ENCODE measurements around the gene MPZ.

MPZ gene

GRCh38 chr1:161309868-161310267 lies at the start of gene MPZ:
MPZ (minus strand) TSS chr1:161309968; CDS start chr1:161309905, 63 bp downstream.
- Histone ChIP-seq H3K27me3 (replicated peaks) (no peaks in the 10 kb centered on the region), H3K4me3 (ENCODE audit: low read depth, low read length) (no peak within 1 kb of the TSS), H3K27ac (no peak within 1 kb of the TSS), H3K36me3 (replicated peaks) (no peaks in the 10 kb centered on the region)
- no peak for DNase-seq
- TF ChIP-seq CTCF (IDR thresholded peaks at IDR 0.05; ENCODE audit: low read depth, low read length, missing control alignments) = no peak
- in situ Hi-C loops (cut with HindIII; ENCODE audit: low pct_ligation_motif_present, low sequenced_read_pairs) = no loop called here

- in situ Hi-C loops (cut with HindIII; ENCODE audit: low pct_ligation_motif_present, low sequenced_read_pairs) = no loop called here
- Histone ChIP-seq H3K36me3 (replicated peaks) (peaks cover 9% of the 10 kb centered on the region), H3K27me3 (replicated peaks) (no peaks in the 10 kb centered on the region), H3K27ac (no peak overlapping the region), H3K4me3 (ENCODE audit: low read depth, low read length) (no peak overlapping the region)
- no peak for DNase-seq
- TF ChIP-seq CTCF (IDR thresholded peaks at IDR 0.05; ENCODE audit: low read depth, low read length, missing control alignments) = no peak
Measured at GRCh38 chr1:161359291-161359690, 49.5 kb upstream of the MPZ start.

- no peak overlapping the region for H3K4me3 ChIP-seq (ENCODE audit: low read depth, low read length)
- no peak for TF ChIP-seq CTCF (IDR thresholded peaks at IDR 0.05; ENCODE audit: low read depth, low read length, missing control alignments)
- peaks cover 2% of the 10 kb centered on the region for H3K36me3 ChIP-seq (replicated peaks)
- no peak for DNase-seq
- no peak overlapping the region for H3K27ac ChIP-seq
- no peaks in the 10 kb centered on the region for H3K27me3 ChIP-seq (replicated peaks)
- in situ Hi-C loops (cut with HindIII; ENCODE audit: low pct_ligation_motif_present, low sequenced_read_pairs) = no loop called here
Measured at GRCh38 chr1:161357073-161357472, 47.3 kb upstream of the MPZ start.

- Histone ChIP-seq H3K27me3 (replicated peaks) (no peaks in the 10 kb centered on the region), H3K4me3 (ENCODE audit: low read depth, low read length) (no peak overlapping the region), H3K27ac (no peak overlapping the region), H3K36me3 (replicated peaks) (peaks cover 6% of the 10 kb centered on the region)
- in situ Hi-C loops (cut with HindIII; ENCODE audit: low pct_ligation_motif_present, low sequenced_read_pairs) = no loop called here
- TF ChIP-seq CTCF (IDR thresholded peaks at IDR 0.05; ENCODE audit: low read depth, low read length, missing control alignments) = no peak
- no peak for DNase-seq
Measured at GRCh38 chr1:161351482-161351881, 41.7 kb upstream of the MPZ start.

- no peak for TF ChIP-seq CTCF (IDR thresholded peaks at IDR 0.05; ENCODE audit: low read depth, low read length, missing control alignments)
- DNase-seq = no peak
- H3K4me3 ChIP-seq (ENCODE audit: low read depth, low read length) = no peak overlapping the region
- H3K27me3 ChIP-seq (replicated peaks) = no peaks in the 10 kb centered on the region
- H3K36me3 ChIP-seq (replicated peaks) = peaks cover 6% of the 10 kb centered on the region
- H3K27ac ChIP-seq = no peak overlapping the region
- in situ Hi-C loops (cut with HindIII; ENCODE audit: low pct_ligation_motif_present, low sequenced_read_pairs) = no loop called here
Measured at GRCh38 chr1:161350671-161351070, 40.9 kb upstream of the MPZ start.

GRCh38 chr1:161342821-161343220 lies 33.1 kb upstream of the MPZ start:
- Histone ChIP-seq H3K36me3 (replicated peaks) (peaks cover 35% of the 10 kb centered on the region), H3K27me3 (replicated peaks) (no peaks in the 10 kb centered on the region), H3K27ac (no peak overlapping the region), H3K4me3 (ENCODE audit: low read depth, low read length) (no peak overlapping the region)
- DNase-seq = no peak
- no peak for TF ChIP-seq CTCF (IDR thresholded peaks at IDR 0.05; ENCODE audit: low read depth, low read length, missing control alignments)
- in situ Hi-C loops (cut with HindIII; ENCODE audit: low pct_ligation_motif_present, low sequenced_read_pairs) = no loop called here
